Lung (tissue), 12 donors: ENCODE measurements around the gene LPIN1. TPM values are rescaled to one million over a fixed set of nuclear protein-coding genes. Genes with fewer than 3 reads are reported as not detected.
"Not testable (repeated sequence)": the region's sequence is repeated elsewhere in the genome, so short reads cannot be mapped to it uniquely, and the experiment has no call there.

Experiments used
- ATAC-seq: fragments of 200-7000 bp; cut with Tn5 transposase; one replicate; pipeline ENCODE4 v1.9.1; 2020; ENCODE audit warnings: moderate number of reproducible peaks; ENCODE audit not compliant: insufficient read depth, low FRiP score
- DNase-seq, 3 donors: peaks; one replicate each; pipeline ENCODE4 v3.0.0-alpha.2; 2013 to 2017
- H3K27ac ChIP-seq, 2 donors: one replicate each; pipeline ENCODE4 v1.5.1; 2013; ENCODE audit warnings: mild to moderate bottlenecking in 2 of 2, moderate library complexity in 2 of 2, control low read depth in 1 of 2, inconsistent platforms in 1 of 2, low read depth in 1 of 2, low read length in 1 of 2
- H3K27me3 ChIP-seq, 3 donors: one replicate each; pipeline ENCODE4 v1.5.1; 2013; ENCODE audit warnings: low read length in 2 of 3; ENCODE audit not compliant: control insufficient read depth in 3 of 3, insufficient read depth in 3 of 3
- H3K36me3 ChIP-seq, 4 donors: one replicate each; pipeline ENCODE4 v1.5.1; 2013; ENCODE audit warnings: low read length in 4 of 4, mild to moderate bottlenecking in 1 of 4, moderate library complexity in 1 of 4; ENCODE audit not compliant: control insufficient read depth in 4 of 4, insufficient read depth in 4 of 4
- H3K4me1 ChIP-seq, 5 donors: one replicate each; pipeline ENCODE4 v1.5.1; 2013; ENCODE audit warnings: low read length in 5 of 5, mild to moderate bottlenecking in 2 of 5, moderate library complexity in 1 of 5; ENCODE audit not compliant: control insufficient read depth in 5 of 5, insufficient read depth in 5 of 5
- H3K4me3 ChIP-seq: one replicate; pipeline ENCODE4 v1.5.1; 2013; ENCODE audit warnings: mild to moderate bottlenecking, control low read depth, moderate library complexity
- H3K9ac ChIP-seq, 2 donors: one replicate each; pipeline ENCODE4 v1.5.1; 2013; ENCODE audit warnings: low read length in 2 of 2, control low read depth in 1 of 2; ENCODE audit not compliant: insufficient read depth in 1 of 2
- H3K9me3 ChIP-seq, 4 donors: one replicate each; pipeline ENCODE4 v1.5.1; 2013; ENCODE audit warnings: low read length in 3 of 4, mild to moderate bottlenecking in 1 of 4, moderate library complexity in 1 of 4; ENCODE audit not compliant: control insufficient read depth in 4 of 4, insufficient read depth in 3 of 4
- CTCF ChIP-seq: IDR thresholded peaks from 2 replicates; pipeline ENCODE4 v1.5.1; 2012; ENCODE audit warnings: mild to moderate bottlenecking; ENCODE audit errors: control extremely low read depth, extremely low read depth
- WGBS, 2 donors: extraction: QIAGEN DNeasy Blood & Tissue Kit; methylation state at CpG; one replicate each; pipeline ENCODE4 v1.1.7; 2013; 5-methylcytosine and 5-hydroxymethylcytosine counted together
- polyA plus RNA-seq, 2 donors: library from polyadenylated mRNA; stranded (reverse); fragments of 200-250 nt; gene quantifications; one replicate each; pipeline ENCODE4 v1.2.1, GENCODE V29; 2013
- total RNA-seq, 2 donors: library from RNA; depleted of rRNA in 1 of 2; stranded (reverse); fragments of >200 nt in 1 of 2; gene quantifications; one replicate each; pipeline ENCODE4 v1.2.1, GENCODE V29; 2014 to 2021
- donor health status: control.
- donor health status: control.
- donor health status: Bipolar disorder and iron deficiency.
- donor health status: healthy.
- donor health status: DM: yes; HTN: yes; CAD: no.

The LPIN1 gene
- total and polyA plus RNA-seq, 4 donors: 14.7 to 43.4 (median 26.0) TPM

DNA sequence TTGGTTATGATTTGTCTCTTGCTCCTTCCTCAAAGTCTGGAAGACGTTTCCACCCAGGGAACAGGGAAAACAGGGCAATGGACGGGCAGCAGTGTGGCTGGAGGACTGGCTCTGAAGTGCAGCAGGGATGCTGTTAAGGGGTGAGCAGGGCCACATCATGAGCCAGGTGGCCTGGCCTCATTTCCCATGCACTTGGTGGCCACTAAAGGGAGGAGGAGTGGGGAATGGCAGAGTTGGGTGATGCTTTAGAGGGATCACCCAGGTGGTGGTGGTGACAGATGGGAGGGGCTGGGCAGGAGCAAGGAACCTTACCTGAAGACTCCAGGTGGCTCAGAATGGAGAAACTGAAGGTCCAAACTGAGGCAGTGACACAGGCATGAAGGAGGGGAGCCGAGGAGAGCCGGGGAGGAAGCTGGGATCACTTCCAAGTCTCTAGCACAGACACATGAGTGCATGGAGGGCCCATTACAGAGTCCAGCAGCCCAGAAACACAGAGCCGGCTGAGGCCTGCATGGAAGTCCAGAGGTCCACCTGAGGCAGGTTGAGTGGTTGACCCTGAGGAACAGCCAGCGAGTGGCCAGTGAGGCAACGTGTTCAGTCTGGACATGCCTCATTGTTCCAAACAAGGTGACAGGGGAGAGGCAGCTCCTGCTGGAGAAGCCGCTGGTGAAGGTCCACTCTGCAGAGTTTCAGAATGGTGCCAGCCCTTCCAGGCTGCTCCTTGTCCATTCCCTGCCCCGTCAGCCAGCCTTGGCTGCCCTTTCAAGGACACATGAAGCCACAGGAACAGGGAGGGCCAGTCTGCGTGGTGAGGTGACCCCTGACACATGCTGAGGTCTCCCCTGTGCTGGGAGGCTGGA lies 91.7 kb downstream of the LPIN1 start:
- no peak overlapping the region for H3K27ac ChIP-seq
- 78 to 91% methylated on average over 10 of the region's 10 CpGs for WGBS, 2 donors
- H3K27me3 ChIP-seq: no peaks in the 10 kb centered on the region
- H3K9me3 ChIP-seq: peaks cover 0 to 12% (median 2%) of the 10 kb centered on the region in 4 donors
- DNase-seq (no peak), ATAC-seq (no peak)
- TF ChIP-seq CTCF: no peak
- peaks cover 0 to 3% (median 0%) of the 10 kb centered on the region in 5 donors for H3K4me1 ChIP-seq
- H3K9ac ChIP-seq: no peak overlapping the region
- H3K4me3 ChIP-seq: no peak overlapping the region
- no peaks in the 10 kb centered on the region for H3K36me3 ChIP-seq

- no peak for TF ChIP-seq CTCF
- Histone ChIP-seq H3K27me3 (no peaks in the 10 kb centered on the region), H3K4me3 (no peak overlapping the region), H3K9me3 (peaks cover 0 to 6% (median 0%) of the 10 kb centered on the region in 4 donors), H3K36me3 (no peaks in the 10 kb centered on the region), H3K9ac (no peak overlapping the region), H3K27ac (no peak overlapping the region), H3K4me1 (no peaks in the 10 kb centered on the region)
- no peak for ATAC-seq
- WGBS, 2 donors: 34 to 36% methylated on average over 4 of the region's 4 CpGs
- DNase-seq: peak in 1 of 3 donors; percentile 28
Observed at GRCh38 chr2:11839916-11840315, 93.5 kb downstream of the LPIN1 start.

DNA sequence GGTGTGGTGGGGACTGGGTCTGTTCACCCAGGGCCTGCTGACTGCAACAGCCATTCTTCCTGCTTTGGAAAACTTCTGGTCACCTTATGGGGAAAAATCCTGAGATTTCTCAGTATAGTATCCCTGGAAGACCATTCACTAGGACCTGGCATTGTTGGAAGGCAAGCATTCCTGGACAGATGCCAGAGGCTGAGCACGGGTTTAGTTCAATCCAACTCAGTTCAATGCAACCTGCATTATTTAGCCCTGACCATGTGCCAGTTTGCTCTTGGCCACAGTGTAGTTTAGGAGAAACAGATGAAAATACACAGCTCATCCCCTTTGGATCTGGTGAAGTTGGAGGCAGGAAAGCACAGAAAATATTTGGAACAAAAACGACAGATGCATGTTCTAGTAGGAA lies 95.9 kb downstream of the LPIN1 start:
- Histone ChIP-seq H3K4me3 (no peak overlapping the region), H3K27ac (no peak overlapping the region), H3K4me1 (no peaks in the 10 kb centered on the region), H3K9ac (no peak overlapping the region), H3K9me3 (peaks cover 0 to 4% (median under 1%) of the 10 kb centered on the region in 4 donors), H3K27me3 (no peaks in the 10 kb centered on the region), H3K36me3 (no peaks in the 10 kb centered on the region)
- no peak for ATAC-seq
- no peak for TF ChIP-seq CTCF
- WGBS, 2 donors: 51 to 60% methylated on average over 2 of the region's 2 CpGs
- no peak for DNase-seq

GRCh38 chr2:11844798-11845197 lies 98.4 kb downstream of the LPIN1 start:
- H3K9me3 ChIP-seq, H3K9ac ChIP-seq, DNase-seq, H3K27me3 ChIP-seq, ATAC-seq, H3K36me3 ChIP-seq, H3K4me1 ChIP-seq, H3K4me3 ChIP-seq, H3K27ac ChIP-seq: not testable (repeated sequence)
- 86% methylated on average over 1 of the region's 1 CpG; no CpG with 5 or more reads in 1 of the 2 donors for WGBS, 2 donors

DNA sequence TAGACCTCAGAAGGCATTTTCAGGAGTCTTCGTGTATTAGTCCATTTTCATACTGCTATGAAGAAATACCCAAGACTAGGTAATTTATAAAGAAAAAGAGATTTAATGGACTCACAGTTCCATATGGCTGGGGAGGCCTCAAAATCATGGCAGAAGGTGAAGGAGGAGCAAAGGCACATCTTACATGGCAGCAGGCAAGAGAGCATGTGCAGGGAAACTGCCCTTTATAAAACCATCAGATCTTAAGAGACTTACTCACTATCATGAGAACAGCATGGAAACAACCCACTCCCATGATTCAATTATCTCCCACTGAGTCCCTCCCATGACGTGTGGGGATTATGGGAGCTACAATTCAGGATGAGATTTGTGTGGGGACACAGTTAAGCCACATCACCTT lies 101.5 kb downstream of the LPIN1 start:
- not testable (repeated sequence) for H3K36me3 ChIP-seq, H3K27ac ChIP-seq, H3K27me3 ChIP-seq, H3K9ac ChIP-seq, H3K9me3 ChIP-seq, H3K4me3 ChIP-seq, DNase-seq, H3K4me1 ChIP-seq, ATAC-seq
- WGBS, 2 donors: 89 to 93% methylated on average over 2 of the region's 2 CpGs
